A549 (cell line): ENCODE measurements around the gene CASTOR1. TPM values are rescaled to one million over a fixed set of nuclear protein-coding genes. Genes with fewer than 3 reads are reported as not detected.

Experiments used
- ATAC-seq, 2 experiments: fragments of 200-7000 bp in 1 of 2; fragments of >200 bp in 1 of 2; cut with Nextera tagmentation in 1 of 2; cut with Tn5 transposase in 1 of 2; 3 replicates each; pipeline versions ENCODE4 v1.8.0 to v1.9.1; 2018 to 2020; ENCODE audit warnings: mild to moderate bottlenecking in 1 of 2, moderate library complexity in 1 of 2
- CTCF ChIA-PET: fragments of 300-600 bp; sonication (Branson Sonifier 250); formaldehyde crosslinking; extraction: SDS; loops from one replicate; lab custom pipeline; 2021; ENCODE audit warnings: antibody characterized with exemption, inconsistent platforms; lab: Yijun Ruan, JAX
- POLR2A ChIA-PET: fragments of 350-600 bp; formaldehyde crosslinking; extraction: SDS; loops from one replicate; lab custom pipeline; 2021; ENCODE audit warnings: antibody characterized with exemption, inconsistent platforms; lab: Yijun Ruan, JAX
- DNase-seq, 2 experiments: peaks; one replicate each; pipeline versions ENCODE4 v3.0.0 to v3.0.0-alpha.2; 2011 to 2016; ENCODE audit warnings: low read depth in 1 of 2, low spot score in 1 of 2
- FAIRE-seq: peaks from 2 replicates; lab custom pipeline; 2011; peaks lifted over from hg19 to GRCh38; lab: Jason Lieb, UNC
- H3K27ac ChIP-seq, 2 experiments: fragments of >200 bp; sonication (Bioruptor Twin); formaldehyde crosslinking; 3 replicates each; pipeline ENCODE4 v1.5.1; 2016 to 2017
- H3K4me1 ChIP-seq: fragments of >200 bp; sonication (Bioruptor Twin); formaldehyde crosslinking; 3 replicates; pipeline ENCODE4 v1.6.1; 2016
- H3K4me2 ChIP-seq: fragments of >200 bp; sonication (Bioruptor Twin); formaldehyde crosslinking; 3 replicates; pipeline ENCODE4 v1.6.1; 2016
- H3K4me3 ChIP-seq: fragments of >200 bp; sonication (Bioruptor Twin); formaldehyde crosslinking; 3 replicates; pipeline ENCODE4 v1.5.1; 2016
- H3K9me3 ChIP-seq: fragments of >200 bp; sonication (Bioruptor Twin); formaldehyde crosslinking; 3 replicates; pipeline ENCODE4 v1.6.1; 2016
- CBX8 ChIP-seq: fragments of 200-600 bp; sonication (generic); IDR thresholded peaks from 2 replicates; pipeline ENCODE4 v1.6.1; 2016
- CEBPB ChIP-seq, 2 experiments: fragments of >200 bp in 1 of 2; sonication (Bioruptor Twin) in 1 of 2; formaldehyde crosslinking in 1 of 2; IDR thresholded peaks; 2 replicates each; pipeline ENCODE4 v1.6.1; 2012 to 2016
- CHD4 ChIP-seq: fragments of 200-600 bp; sonication (generic); IDR thresholded peaks from 2 replicates; pipeline ENCODE4 v1.6.1; 2016; ENCODE audit warnings: antibody characterized with exemption, mild to moderate bottlenecking, borderline replicate concordance
- E2F6 ChIP-seq: IDR thresholded peaks from 2 replicates; pipeline ENCODE4 v1.6.1; 2012; ENCODE audit warnings: low read depth, borderline replicate concordance
- EHF ChIP-seq: fragments of 250-450 bp; sonication (Bioruptor Pico); IDR thresholded peaks from 2 replicates; pipeline ENCODE4 v1.5.0; 2020; ENCODE audit warnings: mild to moderate bottlenecking
- FOSL2 ChIP-seq, 2 experiments: fragments of 450-650 bp in 1 of 2; fragments of >200 bp in 1 of 2; sonication (Bioruptor Twin) in 1 of 2; formaldehyde crosslinking; IDR thresholded peaks; 2 replicates each; pipeline versions ENCODE4 v1.5.0 to v1.6.1; 2016 to 2020; ENCODE audit warnings: mild to moderate bottlenecking in 1 of 2, moderate library complexity in 1 of 2
- FOXS1 ChIP-seq: fragments of 250-450 bp; sonication (Bioruptor Pico); IDR thresholded peaks from 2 replicates; pipeline ENCODE4 v1.5.0; 2020; ENCODE audit warnings: mild to moderate bottlenecking, moderate library complexity
- GATA3 ChIP-seq: IDR thresholded peaks from 2 replicates; pipeline ENCODE4 v1.6.1; 2012; ENCODE audit warnings: borderline replicate concordance
- HDAC2 ChIP-seq: fragments of 200-600 bp; sonication (generic); IDR thresholded peaks from 2 replicates; pipeline ENCODE4 v1.6.1; 2016
- HOXB13 ChIP-seq: fragments of 250-450 bp; sonication (Bioruptor Pico); IDR thresholded peaks from 2 replicates; pipeline ENCODE4 v1.5.0; 2020; ENCODE audit warnings: low read depth, mild to moderate bottlenecking, moderate library complexity
- JUN ChIP-seq, 2 experiments: fragments of >200 bp; sonication (Bioruptor Twin); formaldehyde crosslinking; IDR thresholded peaks; 2 replicates in 1 of 2; 3 replicates in 1 of 2; pipeline ENCODE4 v1.6.1; 2016 to 2017
- KDM1A ChIP-seq: fragments of 200-600 bp; sonication (generic); IDR thresholded peaks from 2 replicates; pipeline ENCODE4 v1.6.1; 2016; ENCODE audit warnings: low read depth, mild to moderate bottlenecking
- KDM5A ChIP-seq: fragments of 200-600 bp; sonication (generic); IDR thresholded peaks from 2 replicates; pipeline ENCODE4 v1.6.1; 2016; ENCODE audit warnings: antibody characterized with exemption, mild to moderate bottlenecking
- MAZ ChIP-seq: fragments of 150-350 bp; IDR thresholded peaks from 2 replicates; pipeline ENCODE4 v1.6.1; 2014; ENCODE audit warnings: antibody characterized with exemption, low read depth, low read length, borderline replicate concordance
- MYC ChIP-seq: IDR thresholded peaks from 2 replicates; pipeline ENCODE4 v1.6.1; 2012; ENCODE audit warnings: mild to moderate bottlenecking, inconsistent platforms, low read length, improper control_type of control experiment, borderline replicate concordance
- PBX3 ChIP-seq: IDR thresholded peaks from 2 replicates; pipeline ENCODE4 v1.6.1; 2012
- RAD21 ChIP-seq, 2 experiments: fragments of >200 bp in 1 of 2; sonication (Bioruptor Twin) in 1 of 2; formaldehyde crosslinking in 1 of 2; IDR thresholded peaks in 1 of 2; conservative IDR thresholded peaks in 1 of 2; 2 replicates in 1 of 2; 3 replicates in 1 of 2; pipeline ENCODE4 v1.6.1; 2012 to 2018; ENCODE audit warnings: inconsistent platforms in 1 of 2
- RCOR1 ChIP-seq: fragments of 150-350 bp; IDR thresholded peaks from 2 replicates; pipeline ENCODE4 v1.6.1; 2014; ENCODE audit warnings: antibody characterized with exemption, low read length, low read depth
- SREBF2 ChIP-seq: fragments of 450-650 bp; IDR thresholded peaks from 2 replicates; pipeline ENCODE4 v1.6.1; 2014; ENCODE audit warnings: mild to moderate bottlenecking, moderate library complexity
- TP53 ChIP-seq: fragments of 250-450 bp; sonication (Bioruptor Pico); IDR thresholded peaks from 2 replicates; pipeline ENCODE4 v1.5.0; 2021; ENCODE audit warnings: mild to moderate bottlenecking, moderate library complexity
- ZC3H11A ChIP-seq: fragments of 450-650 bp; IDR thresholded peaks from 2 replicates; pipeline ENCODE4 v1.6.1; 2014; ENCODE audit warnings: antibody characterized with exemption, mild to moderate bottlenecking
- ZNF302 ChIP-seq: fragments of 250-450 bp; sonication (Bioruptor Pico); IDR thresholded peaks from 2 replicates; pipeline ENCODE4 v1.9.0; 2021; ENCODE audit warnings: inconsistent platforms, mild to moderate bottlenecking, moderate library complexity
- ZSCAN20 ChIP-seq: fragments of 250-450 bp; sonication (Bioruptor Pico); IDR thresholded peaks from 2 replicates; pipeline ENCODE4 v1.8.0; 2022; ENCODE audit warnings: mild to moderate bottlenecking, moderate library complexity
- WGBS: methylation state at CpG from one replicate; pipeline ENCODE4 v1.1.6; 2017; ENCODE audit errors: missing lambda C conversion rate; 5-methylcytosine and 5-hydroxymethylcytosine counted together
- polyA plus RNA-seq, 4 experiments: library from polyadenylated mRNA; depleted of rRNA in 3 of 4; stranded (reverse); fragments of >200 nt; fragmentation: RNase III in 1 of 4; extraction: RNeasy Plus Mini Kit Qiagen cat#74134 plus additional on column Dnase treatment in 1 of 4; gene quantifications; 2 replicates in 3 of 4; 3 replicates in 1 of 4; pipeline ENCODE4 v1.2.3, GENCODE V29; 2011 to 2017
- TF ChIP-seq, protein P1 (sequence below): fragments of 250-450 bp; sonication (Bioruptor Pico); IDR thresholded peaks from 2 replicates; pipeline ENCODE4 v1.5.0; 2021; ENCODE audit warnings: mild to moderate bottlenecking, moderate library complexity, borderline replicate concordance
- TF ChIP-seq, protein P2 (sequence below): fragments of 150-350 bp; IDR thresholded peaks from 2 replicates; pipeline ENCODE4 v1.6.1; 2014; ENCODE audit warnings: low read depth, mild to moderate bottlenecking, low read length

CASTOR1 gene
- polyA plus RNA-seq, 2 of the 4 experiments (the other 2 are of a cell fraction), result 4.7 to 12.2 TPM

DNA sequence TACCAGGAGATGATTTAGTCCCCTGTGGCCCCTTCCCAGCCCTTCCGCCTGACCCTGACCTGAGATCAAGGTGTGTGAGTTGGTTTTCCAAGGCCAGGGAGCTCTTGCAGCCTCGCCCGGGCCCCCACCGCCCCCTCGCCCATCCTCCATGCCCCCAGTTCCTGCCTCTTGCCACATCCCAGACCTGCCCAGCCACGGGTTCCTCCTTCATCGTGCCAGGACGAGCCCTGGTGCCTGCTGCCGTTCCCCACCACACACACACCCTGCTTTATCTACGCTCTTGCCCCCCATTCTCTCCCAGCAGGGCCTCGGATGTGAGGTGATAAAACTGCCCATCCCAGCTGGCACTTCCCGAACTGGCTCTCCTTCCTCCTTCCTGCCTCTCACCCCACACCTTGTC is 41.3 kb downstream of the CASTOR1 start (continued):
- TF ChIP-seq, protein P1, sequence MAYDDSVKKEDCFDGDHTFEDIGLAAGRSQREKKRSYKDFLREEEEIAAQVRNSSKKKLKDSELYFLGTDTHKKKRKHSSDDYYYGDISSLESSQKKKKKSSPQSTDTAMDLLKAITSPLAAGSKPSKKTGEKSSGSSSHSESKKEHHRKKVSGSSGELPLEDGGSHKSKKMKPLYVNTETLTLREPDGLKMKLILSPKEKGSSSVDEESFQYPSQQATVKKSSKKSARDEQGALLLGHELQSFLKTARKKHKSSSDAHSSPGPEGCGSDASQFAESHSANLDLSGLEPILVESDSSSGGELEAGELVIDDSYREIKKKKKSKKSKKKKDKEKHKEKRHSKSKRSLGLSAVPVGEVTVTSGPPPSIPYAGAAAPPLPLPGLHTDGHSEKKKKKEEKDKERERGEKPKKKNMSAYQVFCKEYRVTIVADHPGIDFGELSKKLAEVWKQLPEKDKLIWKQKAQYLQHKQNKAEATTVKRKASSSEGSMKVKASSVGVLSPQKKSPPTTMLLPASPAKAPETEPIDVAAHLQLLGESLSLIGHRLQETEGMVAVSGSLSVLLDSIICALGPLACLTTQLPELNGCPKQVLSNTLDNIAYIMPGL (CRISPR knock-in tag), result no peak
- TF ChIP-seq GATA3, result no peak
- no peak for TF ChIP-seq MAZ
- no peak for TF ChIP-seq ZSCAN20 (CRISPR knock-in tag)
- no peak for TF ChIP-seq HDAC2
- no peak for TF ChIP-seq TP53
- no peak; a peak in 1 of 5 replicates for TF ChIP-seq JUN (IDR thresholded peaks at IDR 0.05)
- TF ChIP-seq KDM5A, result no peak

DNA sequence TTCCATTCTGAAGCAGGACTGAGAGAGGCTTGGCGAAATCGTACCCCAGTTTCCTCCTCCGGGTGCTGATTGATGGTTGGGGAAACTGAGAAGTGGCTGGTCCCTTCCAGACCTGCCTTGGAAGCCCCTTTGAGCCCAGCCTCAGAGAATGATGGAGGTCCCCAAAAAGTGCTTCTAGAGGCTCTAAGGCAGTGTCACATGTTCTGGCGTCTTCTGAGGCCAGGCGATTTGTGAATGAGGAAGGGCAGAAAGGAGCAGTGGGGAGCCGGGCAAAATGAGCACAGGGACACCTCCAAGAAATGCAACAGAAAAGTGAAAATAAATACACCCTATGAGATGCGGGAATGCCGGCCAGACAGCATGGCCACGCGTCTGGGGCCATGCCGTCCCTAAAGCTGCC is 41.7 kb downstream of the CASTOR1 start:
- ATAC-seq (0 out of 6 replicates have a peak, but pooled peaks of 1 of the 2 experiments have one; percentile 0), FAIRE-seq (no peak), DNase-seq (no peak)
- peak overlapping the region; percentile 99 for H3K4me2 ChIP-seq
- TF ChIP-seq CEBPB (IDR thresholded peaks at IDR 0.05), result no peak
- no peak for TF ChIP-seq PBX3
- TF ChIP-seq MAZ, result no peak
- no peak for TF ChIP-seq RAD21 (conservative IDR thresholded peaks at IDR 0.05 in 1 of 2, IDR thresholded peaks at IDR 0.05 in 1 of 2)
- TF ChIP-seq KDM1A, result no peak
- no peak for TF ChIP-seq ZSCAN20 (CRISPR knock-in tag)
- TF ChIP-seq JUN (IDR thresholded peaks at IDR 0.05), result 0 out of 5 replicates have a peak, but pooled peaks of 1 of the 2 experiments have one; percentile 10
- TF ChIP-seq FOSL2 (IDR thresholded peaks at IDR 0.05), result no peak
- TF ChIP-seq FOSL2 (CRISPR knock-in tag; IDR thresholded peaks at IDR 0.05), result no peak
- TF ChIP-seq GATA3, result no peak
- TF ChIP-seq ZNF302 (CRISPR knock-in tag), result 0 out of 2 replicates have a peak, but pooled peaks have one; percentile 19
- no peak for TF ChIP-seq FOXS1 (CRISPR knock-in tag)
- no peak overlapping the region for H3K4me3 ChIP-seq
- 75% methylated on average over 11 of the region's 11 CpGs for WGBS
- H3K27ac ChIP-seq, result peak overlapping the region; percentile 99 to 100
- CTCF ChIA-PET, result interaction anchor here (1.5 kb wide), 1 partner anchor 139 kb away, joined by 8 read pairs; no protein-coding TSS in a partner anchor
- POLR2A ChIA-PET, result interaction anchor here (1.3 kb wide), 1 partner anchor 9 kb away, joined by 4 read pairs; no protein-coding TSS in a partner anchor
- H3K4me1 ChIP-seq, result peaks cover 100% of the 10 kb centered on the region
- no peaks in the 10 kb centered on the region for H3K9me3 ChIP-seq

GRCh38 chr22:30246814-30247376 is 42.4 kb downstream of the CASTOR1 start:
- Histone ChIP-seq H3K9me3 (no peaks in the 10 kb centered on the region), H3K4me2 (peak overlapping the region; percentile 99), H3K27ac (peak overlapping the region; percentile 99 to 100), H3K4me1 (peaks cover 100% of the 10 kb centered on the region), H3K4me3 (no peak overlapping the region)
- ChIA-PET CTCF (interaction anchor here (1.4 kb wide), 1 partner anchor 9 kb away, joined by 3 read pairs; no protein-coding TSS in a partner anchor), POLR2A (no interaction called here)
- no peak for TF ChIP-seq CBX8
- no peak for TF ChIP-seq PBX3
- no peak for TF ChIP-seq SREBF2
- TF ChIP-seq HOXB13 (CRISPR knock-in tag), result peak; percentile 48; the same call in 1 of the 2 replicates
- TF ChIP-seq RCOR1, result no peak
- peak; percentile 26; the same call in 1 of the 2 replicates for TF ChIP-seq EHF (CRISPR knock-in tag)
- peak in 1 of 2 experiments; percentile 35; a peak in 2 of 5 replicates for TF ChIP-seq JUN (IDR thresholded peaks at IDR 0.05)
- TF ChIP-seq MYC, result no peak
- no peak for TF ChIP-seq ZC3H11A
- no peak for TF ChIP-seq E2F6
- no peak for TF ChIP-seq CHD4
- no peak for TF ChIP-seq ZNF302 (CRISPR knock-in tag)
- TF ChIP-seq, protein P2, sequence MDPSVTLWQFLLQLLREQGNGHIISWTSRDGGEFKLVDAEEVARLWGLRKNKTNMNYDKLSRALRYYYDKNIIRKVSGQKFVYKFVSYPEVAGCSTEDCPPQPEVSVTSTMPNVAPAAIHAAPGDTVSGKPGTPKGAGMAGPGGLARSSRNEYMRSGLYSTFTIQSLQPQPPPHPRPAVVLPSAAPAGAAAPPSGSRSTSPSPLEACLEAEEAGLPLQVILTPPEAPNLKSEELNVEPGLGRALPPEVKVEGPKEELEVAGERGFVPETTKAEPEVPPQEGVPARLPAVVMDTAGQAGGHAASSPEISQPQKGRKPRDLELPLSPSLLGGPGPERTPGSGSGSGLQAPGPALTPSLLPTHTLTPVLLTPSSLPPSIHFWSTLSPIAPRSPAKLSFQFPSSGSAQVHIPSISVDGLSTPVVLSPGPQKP, result no peak
- WGBS, result 26% methylated on average over 11 of the region's 15 CpGs
- no peak for DNase-seq
- ATAC-seq, result peak; percentile 1 to 8; a peak in 3 of 6 replicates
- no peak for FAIRE-seq
